DMS53 treated with DMSO at 0.1 percent for 48 hours (cell line): ENCODE data around the gene GALNT18.

ENCODE experiments used
- DNase-seq: peaks from one replicate; lab custom pipeline; 2025; ENCODE audit not compliant: unreplicated experiment; lab: John Stamatoyannopoulos, UW

Gene GALNT18

GRCh38 chr11:11624926-11625325 lies 3.1 kb upstream of the GALNT18 start:
- no peak for DNase-seq

GRCh38 chr11:11624204-11624603 lies 2.4 kb upstream of the GALNT18 start:
- DNase-seq = no peak

GRCh38 chr11:11622772-11623171 lies 967 bp upstream of the GALNT18 start:
- peak; percentile 70 for DNase-seq

- DNase-seq = no peak
Measured at GRCh38 chr11:11622340-11622706, 518 bp upstream of the GALNT18 start.

- DNase-seq = peak; percentile 40
Measured at GRCh38 chr11:11620921-11621572, 758 bp downstream of the GALNT18 start.

- peak; percentile 66 for DNase-seq
Measured at GRCh38 chr11:11620173-11620920, 1.5 kb downstream of the GALNT18 start.

GRCh38 chr11:11618973-11619435 lies 2.8 kb downstream of the GALNT18 start:
- DNase-seq = peak; percentile 23

- no peak for DNase-seq
Measured at GRCh38 chr11:11615086-11615485, 6.7 kb downstream of the GALNT18 start.

GRCh38 chr11:11612439-11612838 lies 9.4 kb downstream of the GALNT18 start:
- no peak for DNase-seq

GRCh38 chr11:11611381-11611780 lies 10.4 kb downstream of the GALNT18 start:
- no peak for DNase-seq

- DNase-seq = no peak
Measured at GRCh38 chr11:11608783-11609232, 13.0 kb downstream of the GALNT18 start.

GRCh38 chr11:11607772-11608171 lies 14.0 kb downstream of the GALNT18 start:
- no peak for DNase-seq

- DNase-seq = peak; percentile 71
Measured at GRCh38 chr11:11605821-11606450, 15.9 kb downstream of the GALNT18 start.

- DNase-seq = no peak
Measured at GRCh38 chr11:11605181-11605580, 16.6 kb downstream of the GALNT18 start.

GRCh38 chr11:11604370-11604990 lies 17.3 kb downstream of the GALNT18 start:
- no peak for DNase-seq

GRCh38 chr11:11602011-11602410 lies 19.8 kb downstream of the GALNT18 start:
- no peak for DNase-seq

GRCh38 chr11:11600288-11600687 lies 21.5 kb downstream of the GALNT18 start:
- no peak for DNase-seq

GRCh38 chr11:11598243-11598642 lies 23.6 kb downstream of the GALNT18 start:
- DNase-seq = no peak

GRCh38 chr11:11594162-11594561 lies 27.6 kb downstream of the GALNT18 start:
- no peak for DNase-seq

- no peak for DNase-seq
Measured at GRCh38 chr11:11592146-11592684, 29.6 kb downstream of the GALNT18 start.

GRCh38 chr11:11589437-11589836 lies 32.4 kb downstream of the GALNT18 start:
- DNase-seq = no peak
